GM13977 (cell line): ENCODE measurements around the gene SPG7.

Experiments
- DNase-seq: peaks from one replicate; pipeline ENCODE4 v3.0.0; 2012; ENCODE audit warnings: low spot score
- in situ Hi-C: fragments of 300-500 bp; cut with MboI; formaldehyde crosslinking; loops from one replicate; pipeline ENCODE4 v1.12.0; 2022; ENCODE audit warnings: low sequenced_read_pairs, low pct_unique_long_range_greater_than_20kb, mixed read lengths, inconsistent platforms; ENCODE audit not compliant: unreplicated experiment
- TF ChIP-seq, protein P1 (sequence below): IDR thresholded peaks from 2 replicates; pipeline ENCODE4 v1.5.1; 2012; ENCODE audit warnings: mild to moderate bottlenecking, control low read depth; ENCODE audit not compliant: insufficient read depth; ENCODE audit errors: extremely low read depth, missing control alignments

Gene SPG7

GRCh38 chr16:89555780-89556179 is 47.6 kb downstream of the SPG7 start:
- TF ChIP-seq, protein P1, sequence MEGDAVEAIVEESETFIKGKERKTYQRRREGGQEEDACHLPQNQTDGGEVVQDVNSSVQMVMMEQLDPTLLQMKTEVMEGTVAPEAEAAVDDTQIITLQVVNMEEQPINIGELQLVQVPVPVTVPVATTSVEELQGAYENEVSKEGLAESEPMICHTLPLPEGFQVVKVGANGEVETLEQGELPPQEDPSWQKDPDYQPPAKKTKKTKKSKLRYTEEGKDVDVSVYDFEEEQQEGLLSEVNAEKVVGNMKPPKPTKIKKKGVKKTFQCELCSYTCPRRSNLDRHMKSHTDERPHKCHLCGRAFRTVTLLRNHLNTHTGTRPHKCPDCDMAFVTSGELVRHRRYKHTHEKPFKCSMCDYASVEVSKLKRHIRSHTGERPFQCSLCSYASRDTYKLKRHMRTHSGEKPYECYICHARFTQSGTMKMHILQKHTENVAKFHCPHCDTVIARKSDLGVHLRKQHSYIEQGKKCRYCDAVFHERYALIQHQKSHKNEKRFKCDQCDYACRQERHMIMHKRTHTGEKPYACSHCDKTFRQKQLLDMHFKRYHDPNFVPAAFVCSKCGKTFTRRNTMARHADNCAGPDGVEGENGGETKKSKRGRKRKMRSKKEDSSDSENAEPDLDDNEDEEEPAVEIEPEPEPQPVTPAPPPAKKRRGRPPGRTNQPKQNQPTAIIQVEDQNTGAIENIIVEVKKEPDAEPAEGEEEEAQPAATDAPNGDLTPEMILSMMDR = no peak
- in situ Hi-C loops = no loop called here
- DNase-seq = no peak

GRCh38 chr16:89556750-89557689 is 48.8 kb downstream of the SPG7 start:
- in situ Hi-C loops = no loop called here
- DNase-seq = peak; percentile 84
- TF ChIP-seq, protein P1 = peak; percentile 81

- TF ChIP-seq, protein P1 = no peak
- DNase-seq = no peak
- in situ Hi-C loops = no loop called here
Measured at GRCh38 chr16:89557690-89558490, 49.7 kb downstream of the SPG7 start.

GRCh38 chr16:89560378-89561141 is 52.4 kb downstream of the SPG7 start, which contains the start of gene RPL13:
Gene RPL13 (plus strand): TSS chr16:89560682. CDS start chr16:89560960, 278 bp downstream.
- in situ Hi-C loops = no loop called here
- peak; percentile 99 for DNase-seq
- TF ChIP-seq, protein P1 = no peak

- TF ChIP-seq, protein P1 = peak; percentile 6
- in situ Hi-C loops = no loop called here
Measured at GRCh38 chr16:89561142-89561883, 53.1 kb downstream of the SPG7 start.

More at GRCh38 chr16:89561142-89561883, 53.1 kb downstream of the SPG7 start:
- no peak for DNase-seq
